ENCODE data around the gene SLC16A2. TPM values are rescaled to one million over a fixed set of nuclear protein-coding genes. Genes with fewer than 3 reads are reported as not detected.
"Not testable (repeated sequence)": the region's sequence is repeated elsewhere in the genome, so short reads cannot be mapped to it uniquely, and the experiment has no call there.

SLC16A2 gene
- total RNA-seq, 1 donor from 2014 or later = 23.2 TPM

DNA sequence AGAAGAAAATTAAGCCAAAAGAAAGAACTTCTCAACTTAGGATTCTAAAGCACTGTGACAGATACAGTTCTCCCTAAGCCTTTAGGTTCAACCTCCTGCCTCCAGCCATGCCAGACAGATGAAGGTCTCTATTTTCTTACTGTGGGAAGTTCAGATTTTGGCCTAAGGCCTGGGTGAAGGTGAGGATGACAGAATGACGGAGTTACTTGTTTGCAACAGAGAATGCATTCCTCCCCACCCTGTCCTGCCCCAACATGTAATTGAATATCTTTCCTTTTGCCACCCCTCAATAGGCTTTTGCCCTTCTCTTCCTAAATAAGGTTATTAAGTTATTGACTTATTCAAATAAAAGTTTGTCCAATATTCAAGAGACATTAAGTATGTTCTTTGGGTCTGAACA, 25.6 kb downstream of the SLC16A2 start:
- DNase-seq (ENCODE audit: low spot score) = no peak

GRCh38 chrX:74448669-74449068, 27.4 kb downstream of the SLC16A2 start:
- no peak for DNase-seq (ENCODE audit: low spot score)

GRCh38 chrX:74449322-74449936, 28.1 kb downstream of the SLC16A2 start:
- DNase-seq (ENCODE audit: low spot score) = no peak

GRCh38 chrX:74449937-74450330, 28.6 kb downstream of the SLC16A2 start:
- no peak for DNase-seq (ENCODE audit: low spot score)

- no peak for DNase-seq (ENCODE audit: low spot score)
These were observed 29.6 kb downstream of the SLC16A2 start for GRCh38 chrX:74450803-74451449.

DNA sequence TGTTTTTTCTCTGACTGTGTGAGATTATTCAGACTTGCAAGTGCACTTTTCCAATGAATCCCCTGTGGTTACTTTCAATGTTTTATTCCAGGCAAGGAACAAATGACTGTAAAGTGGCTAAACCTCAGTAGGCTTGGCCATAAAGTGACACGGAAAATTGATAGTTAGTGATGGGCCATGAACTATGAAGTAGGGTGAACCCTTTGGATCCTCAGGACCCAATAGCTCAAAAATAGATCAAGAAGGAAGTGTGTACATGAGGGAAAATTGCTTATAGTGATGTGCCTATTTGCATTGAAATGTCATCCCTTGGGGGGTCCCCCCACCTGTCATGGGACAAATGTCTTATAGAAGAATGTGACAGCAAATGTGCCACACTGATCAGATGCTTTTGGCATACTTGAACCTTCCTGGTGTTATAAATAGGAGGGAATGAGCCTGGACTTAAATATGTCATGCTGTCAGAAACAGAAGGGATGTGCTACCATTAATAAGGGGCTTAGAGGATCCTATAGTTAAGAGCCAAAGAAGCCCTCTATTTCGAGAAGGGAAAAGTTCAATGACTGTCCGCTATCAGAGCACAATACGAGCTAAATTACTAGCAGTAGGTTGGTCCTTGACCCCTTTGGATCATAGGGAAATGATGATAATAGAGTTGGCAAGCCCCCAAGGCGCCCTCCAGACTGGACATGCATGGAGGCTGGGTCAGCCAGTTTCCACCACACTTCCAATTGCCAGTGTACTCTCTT, 30.3 kb downstream of the SLC16A2 start:
- no peak for DNase-seq (ENCODE audit: low spot score)

- DNase-seq (ENCODE audit: low spot score) = no peak
These were observed 30.8 kb downstream of the SLC16A2 start for GRCh38 chrX:74452199-74452481.

DNA sequence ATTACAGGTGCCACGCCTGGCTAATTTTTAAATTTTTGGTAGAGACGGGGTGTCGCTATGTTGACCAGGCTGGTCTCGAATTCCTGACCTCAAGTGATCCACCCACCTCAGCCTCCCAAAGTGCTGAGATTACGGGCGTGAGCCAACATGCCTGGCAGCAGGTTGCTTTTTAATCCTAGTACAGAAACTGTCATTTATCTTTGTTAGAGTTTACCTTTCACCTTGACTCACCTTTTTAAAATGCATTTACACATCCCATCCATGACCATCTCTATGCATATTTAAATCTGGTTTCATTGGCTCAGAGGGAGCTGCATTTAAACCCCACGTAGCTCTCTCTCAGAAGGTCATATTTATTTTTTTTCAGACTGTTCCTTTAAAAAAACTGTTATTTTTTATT, 31.9 kb downstream of the SLC16A2 start:
- DNase-seq (ENCODE audit: low spot score) = no peak

GRCh38 chrX:74454233-74454632, 32.9 kb downstream of the SLC16A2 start:
- not testable (repeated sequence) for DNase-seq (ENCODE audit: low spot score)

DNA sequence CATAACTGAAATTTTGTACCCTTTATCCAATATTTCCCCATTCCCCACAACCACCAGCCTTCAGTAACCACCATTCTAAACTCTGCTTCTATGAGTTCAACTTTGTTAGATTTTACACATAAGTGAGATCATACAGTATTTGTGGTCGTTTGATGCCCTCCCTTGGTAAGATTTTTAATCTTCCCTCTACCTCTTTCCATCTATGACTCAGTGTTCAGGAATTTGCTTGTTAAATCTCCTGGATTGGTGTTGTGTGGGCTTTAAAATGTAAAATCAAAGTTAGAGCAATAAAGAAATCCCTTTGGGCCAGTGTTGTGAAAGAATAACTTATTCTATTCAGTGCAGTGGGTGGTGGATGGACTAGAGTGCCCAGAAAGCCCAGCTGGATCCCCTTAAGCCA, 37.4 kb downstream of the SLC16A2 start:
- DNase-seq (ENCODE audit: low spot score) = no peak

- DNase-seq (ENCODE audit: low spot score) = no peak
These were observed 40.1 kb downstream of the SLC16A2 start for GRCh38 chrX:74461384-74461783.

- no peak for DNase-seq (ENCODE audit: low spot score)
These were observed 43.4 kb downstream of the SLC16A2 start for GRCh38 chrX:74464722-74465121.

DNA sequence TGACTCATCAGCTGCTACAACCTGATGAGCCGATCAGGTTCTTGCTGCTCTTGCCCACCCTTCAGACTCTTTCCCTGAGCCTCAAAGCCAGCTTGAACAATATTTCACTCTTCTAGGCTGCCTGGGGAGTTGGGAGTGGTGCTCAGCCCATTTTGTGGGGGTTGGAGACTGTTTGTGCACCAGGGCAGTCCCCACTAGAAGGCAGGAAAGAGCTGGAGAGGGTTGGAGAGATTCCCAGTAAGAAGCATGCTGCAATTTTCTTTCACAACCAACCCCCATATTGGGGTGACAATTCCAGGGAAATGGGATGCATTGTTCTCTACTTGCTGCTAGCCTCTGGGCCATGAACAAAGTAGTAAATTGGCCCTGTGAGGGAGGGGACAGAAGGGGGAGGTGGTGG, 44.1 kb downstream of the SLC16A2 start:
- DNase-seq (ENCODE audit: low spot score) = no peak

- no peak for DNase-seq (ENCODE audit: low spot score)
These were observed 46.4 kb downstream of the SLC16A2 start for GRCh38 chrX:74467656-74468055.

DNA sequence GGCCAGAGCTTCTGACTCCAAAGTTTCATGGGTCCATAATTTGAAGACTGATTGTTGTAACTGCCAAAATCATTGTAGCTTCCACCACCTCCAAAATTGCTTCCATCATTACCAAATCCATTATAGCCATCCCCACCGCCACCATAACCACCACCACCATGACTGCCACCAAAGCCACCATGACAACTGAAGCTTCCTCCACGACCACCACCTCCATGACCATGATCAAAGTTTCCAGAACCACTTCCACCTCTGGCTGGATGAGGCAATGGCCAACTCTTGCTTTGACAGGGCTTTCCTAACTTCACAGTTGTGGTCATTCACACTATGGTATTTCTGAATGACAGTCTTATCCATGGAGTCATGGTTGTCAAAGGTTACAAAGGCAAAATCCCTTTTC, 51.8 kb downstream of the SLC16A2 start:
- DNase-seq (ENCODE audit: low spot score) = not testable (repeated sequence)

GRCh38 chrX:74490247-74490646, 69.0 kb downstream of the SLC16A2 start:
- DNase-seq (ENCODE audit: low spot score) = no peak

DNA sequence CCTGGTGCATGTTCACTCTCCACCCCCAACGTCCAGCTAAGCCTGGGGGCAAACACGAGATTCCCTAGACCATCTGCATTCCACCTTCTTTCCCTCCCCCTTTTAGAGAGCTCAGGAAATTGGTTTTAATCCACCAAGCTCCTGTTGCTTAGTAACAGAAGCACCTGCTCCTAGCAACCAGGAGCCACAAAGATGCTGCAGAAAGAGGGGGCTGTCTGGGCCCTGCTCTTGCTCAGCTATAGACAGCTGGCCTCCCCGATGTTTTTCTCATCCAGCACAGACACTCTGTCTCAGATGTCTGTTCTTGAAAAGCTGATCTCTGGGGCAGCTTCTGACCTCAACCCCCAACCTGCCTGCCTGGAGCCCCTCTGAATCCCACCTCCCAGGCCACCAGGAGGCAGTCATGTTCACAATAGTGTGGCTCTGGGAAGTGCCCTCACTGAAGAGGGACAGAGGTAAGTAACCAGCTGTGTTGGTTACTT, 71.5 kb downstream of the SLC16A2 start:
- no peak for DNase-seq (ENCODE audit: low spot score)

DNA sequence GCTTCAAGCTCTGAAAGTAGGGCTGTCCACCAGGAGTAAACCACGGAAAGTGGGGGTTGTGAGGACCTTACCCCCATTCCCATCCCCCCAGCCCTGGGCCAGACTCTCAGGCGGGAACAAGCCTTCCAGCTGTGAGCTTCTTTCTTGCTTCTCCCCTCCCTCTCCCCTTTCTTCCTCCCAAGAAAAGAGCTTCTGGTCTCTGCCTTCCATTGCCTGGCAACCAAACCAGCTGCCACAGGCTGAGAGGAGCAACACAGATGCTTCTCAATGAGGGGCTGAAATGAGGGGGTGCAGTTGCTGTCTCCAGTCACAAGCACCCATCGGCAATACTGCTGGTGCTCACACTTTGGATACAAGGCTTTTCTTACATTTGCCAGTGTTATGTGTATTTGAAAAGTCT, 72.5 kb downstream of the SLC16A2 start:
- DNase-seq (ENCODE audit: low spot score) = no peak

- DNase-seq (ENCODE audit: low spot score) = no peak
These were observed 77.6 kb downstream of the SLC16A2 start for GRCh38 chrX:74498924-74499323.

GRCh38 chrX:74500067-74500466, 78.8 kb downstream of the SLC16A2 start:
- DNase-seq (ENCODE audit: low spot score) = no peak

DNA sequence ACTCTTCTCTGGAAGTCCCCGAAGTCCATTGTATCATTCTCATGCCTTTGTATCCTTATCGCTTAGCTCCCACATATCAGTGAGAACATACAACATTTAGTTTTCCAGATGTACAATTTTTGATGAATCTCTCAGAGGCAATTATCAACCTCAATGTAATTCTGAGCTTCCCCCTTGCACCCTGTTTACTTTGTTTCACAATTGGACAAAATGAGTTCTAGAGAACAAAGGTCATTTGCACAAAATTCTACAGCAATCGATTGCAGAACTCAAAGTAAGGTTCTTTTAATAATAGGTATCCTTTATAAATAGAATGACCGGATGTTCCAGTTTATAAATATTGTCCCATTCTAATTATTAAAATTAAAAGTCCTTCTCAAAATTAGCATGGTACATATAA, 79.3 kb downstream of the SLC16A2 start:
- DNase-seq (ENCODE audit: low spot score) = no peak

DNA sequence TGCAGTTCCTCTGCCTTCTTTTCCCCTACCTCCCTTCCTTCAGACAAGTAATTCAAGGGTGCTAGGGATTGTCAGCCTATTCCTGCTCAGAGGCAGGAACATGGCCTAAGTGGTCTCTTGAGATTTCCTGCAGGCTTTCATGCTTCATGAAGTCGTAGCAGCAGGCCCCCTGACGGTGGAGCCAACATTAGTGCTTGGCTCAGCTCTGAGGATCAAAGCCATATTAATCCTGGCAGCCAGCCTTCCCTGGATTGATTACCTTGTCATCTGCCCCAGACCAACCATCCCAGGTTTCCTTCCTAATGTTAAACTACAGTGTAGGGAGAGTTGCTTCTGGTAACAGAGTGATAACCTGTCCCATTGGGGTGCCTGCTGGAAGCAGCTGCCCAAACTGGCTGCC, 84.1 kb downstream of the SLC16A2 start:
- DNase-seq (ENCODE audit: low spot score) = no peak
